Suprapubic skin (tissue), 4 donors: ENCODE data around the gene TBC1D16. TPM values are rescaled to one million over a fixed set of nuclear protein-coding genes. Genes with fewer than 3 reads are reported as not detected.

Source experiments
- DNase-seq, 2 donors: peaks; one replicate each; pipeline ENCODE4 v3.0.0-alpha.2; 2019; ENCODE audit warnings: low spot score in 2 of 2
- H3K27ac ChIP-seq: fragments of 200-600 bp; sonication (generic); one replicate; pipeline ENCODE4 v1.5.1; 2019
- H3K27me3 ChIP-seq: fragments of 200-600 bp; sonication (generic); one replicate; pipeline ENCODE4 v1.5.1; 2019
- H3K36me3 ChIP-seq: fragments of 200-600 bp; sonication (generic); one replicate; pipeline ENCODE4 v1.5.1; 2019
- H3K4me1 ChIP-seq: fragments of 200-600 bp; sonication (generic); one replicate; pipeline ENCODE4 v1.5.1; 2019
- H3K4me3 ChIP-seq: fragments of 200-600 bp; sonication (generic); one replicate; pipeline ENCODE4 v1.5.1; 2019; ENCODE audit warnings: mild to moderate bottlenecking
- H3K9me3 ChIP-seq: fragments of 200-600 bp; sonication (generic); one replicate; pipeline ENCODE4 v1.5.1; 2019
- EP300 ChIP-seq: sonication (generic); formaldehyde crosslinking; IDR thresholded peaks from one replicate; pipeline ENCODE4 v1.6.1; 2017; ENCODE audit warnings: antibody characterized with exemption
- POLR2A ChIP-seq, 2 donors: fragments of 450-650 bp; IDR thresholded peaks; one replicate each; pipeline ENCODE4 v1.6.1; 2017; ENCODE audit warnings: antibody characterized with exemption in 2 of 2, mild to moderate bottlenecking in 2 of 2, moderate library complexity in 2 of 2
- POLR2AphosphoS5 ChIP-seq, 3 donors: sonication (generic); formaldehyde crosslinking; IDR thresholded peaks; one replicate each; pipeline ENCODE4 v1.6.1; 2017; ENCODE audit warnings: antibody characterized with exemption in 3 of 3
- WGBS: methylation state at CpG from one replicate; pipeline ENCODE4 v1.1.5; 2018; 5-methylcytosine and 5-hydroxymethylcytosine counted together
- total RNA-seq, 4 donors: library from RNA; depleted of rRNA; stranded (reverse); fragments of >200 nt; gene quantifications; one replicate each; pipeline ENCODE4 v1.1.0, GENCODE V29; 2016
- TF ChIP-seq, protein P1 (sequence below), 2 donors: fragments of 200-600 bp in 1 of 2; fragments of 450-650 bp in 1 of 2; sonication (generic) in 1 of 2; IDR thresholded peaks; one replicate each; pipeline ENCODE4 v1.5.1; 2016 to 2019; ENCODE audit warnings: antibody characterized with exemption in 2 of 2, mild to moderate bottlenecking in 1 of 2, moderate library complexity in 1 of 2

The TBC1D16 gene
- total RNA-seq, 4 donors from 2014 or later = 18.6 to 33.6 (median 22.7) TPM

GRCh38 chr17:79932451-79933306 lies 103.0 kb downstream of the TBC1D16 start:
- no peak overlapping the region for H3K27ac ChIP-seq
- H3K4me1 ChIP-seq = peaks cover 34% of the 10 kb centered on the region
- H3K4me3 ChIP-seq = no peak overlapping the region
- H3K9me3 ChIP-seq = no peaks in the 10 kb centered on the region
- 51% methylated on average over 10 of the region's 10 CpGs for whole genome bisulfite sequencing
- peaks cover 54% of the 10 kb centered on the region for H3K27me3 ChIP-seq
- DNase-seq = no peak
- H3K36me3 ChIP-seq = no peaks in the 10 kb centered on the region
- no peak for TF ChIP-seq POLR2A (IDR thresholded peaks at IDR 0.05)
- TF ChIP-seq POLR2AphosphoS5 (IDR thresholded peaks at IDR 0.05) = no peak
- no peak for TF ChIP-seq EP300
- TF ChIP-seq, protein P1, sequence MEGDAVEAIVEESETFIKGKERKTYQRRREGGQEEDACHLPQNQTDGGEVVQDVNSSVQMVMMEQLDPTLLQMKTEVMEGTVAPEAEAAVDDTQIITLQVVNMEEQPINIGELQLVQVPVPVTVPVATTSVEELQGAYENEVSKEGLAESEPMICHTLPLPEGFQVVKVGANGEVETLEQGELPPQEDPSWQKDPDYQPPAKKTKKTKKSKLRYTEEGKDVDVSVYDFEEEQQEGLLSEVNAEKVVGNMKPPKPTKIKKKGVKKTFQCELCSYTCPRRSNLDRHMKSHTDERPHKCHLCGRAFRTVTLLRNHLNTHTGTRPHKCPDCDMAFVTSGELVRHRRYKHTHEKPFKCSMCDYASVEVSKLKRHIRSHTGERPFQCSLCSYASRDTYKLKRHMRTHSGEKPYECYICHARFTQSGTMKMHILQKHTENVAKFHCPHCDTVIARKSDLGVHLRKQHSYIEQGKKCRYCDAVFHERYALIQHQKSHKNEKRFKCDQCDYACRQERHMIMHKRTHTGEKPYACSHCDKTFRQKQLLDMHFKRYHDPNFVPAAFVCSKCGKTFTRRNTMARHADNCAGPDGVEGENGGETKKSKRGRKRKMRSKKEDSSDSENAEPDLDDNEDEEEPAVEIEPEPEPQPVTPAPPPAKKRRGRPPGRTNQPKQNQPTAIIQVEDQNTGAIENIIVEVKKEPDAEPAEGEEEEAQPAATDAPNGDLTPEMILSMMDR (IDR thresholded peaks at IDR 0.05) = no peak

DNA sequence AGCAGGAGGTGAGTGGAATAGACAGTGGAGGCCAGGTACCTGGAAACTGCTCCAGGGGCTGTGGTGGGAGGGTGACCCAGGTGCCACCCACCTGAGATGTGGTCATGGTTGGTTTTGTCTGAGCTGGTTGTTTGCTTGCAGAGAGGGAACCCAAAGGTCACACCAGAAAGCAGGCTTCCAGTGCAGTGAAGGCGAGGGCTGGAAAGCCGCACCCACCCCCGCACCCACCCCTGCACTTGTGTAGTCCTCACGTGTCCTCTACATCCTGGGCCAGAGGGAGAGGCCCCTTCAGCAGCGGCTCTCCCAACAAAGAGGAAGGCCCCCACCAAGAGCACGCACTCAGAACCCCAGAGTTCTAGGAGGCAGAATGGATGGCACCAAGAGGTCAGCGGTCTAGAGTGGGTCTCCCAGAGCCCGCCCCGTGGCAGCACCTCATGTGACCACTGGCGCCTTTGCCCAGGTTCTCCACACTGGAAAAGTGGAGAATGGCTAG lies 103.8 kb downstream of the TBC1D16 start:
- H3K27ac ChIP-seq = no peak overlapping the region
- no peaks in the 10 kb centered on the region for H3K9me3 ChIP-seq
- TF ChIP-seq POLR2AphosphoS5 (IDR thresholded peaks at IDR 0.05) (no peak), EP300 (no peak), POLR2A (IDR thresholded peaks at IDR 0.05) (no peak)
- TF ChIP-seq, protein P1 (IDR thresholded peaks at IDR 0.05) = no peak
- DNase-seq = no peak
- H3K36me3 ChIP-seq = no peaks in the 10 kb centered on the region
- H3K4me1 ChIP-seq = peaks cover 26% of the 10 kb centered on the region
- peaks cover 55% of the 10 kb centered on the region for H3K27me3 ChIP-seq
- no peak overlapping the region for H3K4me3 ChIP-seq
- WGBS = 76% methylated on average over 5 of the region's 10 CpGs

DNA sequence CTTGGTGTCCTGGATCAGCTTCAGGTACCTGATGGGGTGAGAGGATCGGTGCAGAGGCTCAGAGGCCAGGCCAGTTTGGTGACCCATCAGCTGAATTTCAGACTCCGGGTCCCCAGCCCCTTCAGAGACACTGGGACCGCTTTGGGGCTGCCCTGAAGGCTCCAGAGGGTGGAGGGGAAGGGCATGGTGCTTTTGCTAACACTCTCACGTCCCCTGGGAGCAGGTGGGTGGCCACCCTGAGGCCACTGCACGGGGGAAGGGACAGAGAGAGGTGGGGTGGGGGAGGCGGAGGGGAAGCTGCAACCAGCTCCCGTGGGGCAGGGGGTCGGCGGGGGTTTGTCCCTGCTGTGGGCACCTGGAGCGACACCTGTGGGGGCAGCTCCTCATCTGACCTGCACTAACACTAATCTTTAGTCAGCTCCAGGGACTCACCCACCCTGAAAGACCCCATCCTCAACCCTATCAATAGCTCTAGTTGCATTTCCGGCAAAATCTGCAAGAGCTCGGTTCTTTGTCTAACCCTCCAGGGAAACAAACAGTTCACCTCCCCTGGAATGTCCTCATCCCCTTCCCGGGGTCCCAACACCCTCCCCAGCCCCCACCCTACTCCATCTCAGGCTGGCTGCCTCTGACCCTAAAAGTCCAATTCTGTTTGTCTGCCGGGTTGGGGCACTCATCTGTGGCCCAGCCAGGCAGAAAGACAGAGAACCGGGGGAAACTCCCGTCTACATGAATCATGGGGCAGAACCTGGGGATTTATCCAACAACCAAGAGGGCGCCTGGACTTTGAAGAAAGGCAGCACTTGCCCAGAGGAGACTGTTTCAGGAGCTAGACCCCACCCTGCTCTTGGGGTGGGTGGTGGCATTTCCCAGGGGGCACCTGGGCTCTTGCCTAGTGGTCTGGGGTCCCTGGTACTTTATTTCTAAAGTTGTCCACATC lies 104.5 kb downstream of the TBC1D16 start:
- Histone ChIP-seq H3K9me3 (no peaks in the 10 kb centered on the region), H3K36me3 (no peaks in the 10 kb centered on the region), H3K4me3 (no peak overlapping the region), H3K27ac (no peak overlapping the region), H3K4me1 (peaks cover 23% of the 10 kb centered on the region), H3K27me3 (peaks cover 62% of the 10 kb centered on the region)
- no peak for DNase-seq
- TF ChIP-seq, protein P1 (IDR thresholded peaks at IDR 0.05) = no peak
- no peak for TF ChIP-seq POLR2AphosphoS5 (IDR thresholded peaks at IDR 0.05)
- no peak for TF ChIP-seq POLR2A (IDR thresholded peaks at IDR 0.05)
- TF ChIP-seq EP300 = no peak
- 16% methylated on average over 7 of the region's 17 CpGs for WGBS

DNA sequence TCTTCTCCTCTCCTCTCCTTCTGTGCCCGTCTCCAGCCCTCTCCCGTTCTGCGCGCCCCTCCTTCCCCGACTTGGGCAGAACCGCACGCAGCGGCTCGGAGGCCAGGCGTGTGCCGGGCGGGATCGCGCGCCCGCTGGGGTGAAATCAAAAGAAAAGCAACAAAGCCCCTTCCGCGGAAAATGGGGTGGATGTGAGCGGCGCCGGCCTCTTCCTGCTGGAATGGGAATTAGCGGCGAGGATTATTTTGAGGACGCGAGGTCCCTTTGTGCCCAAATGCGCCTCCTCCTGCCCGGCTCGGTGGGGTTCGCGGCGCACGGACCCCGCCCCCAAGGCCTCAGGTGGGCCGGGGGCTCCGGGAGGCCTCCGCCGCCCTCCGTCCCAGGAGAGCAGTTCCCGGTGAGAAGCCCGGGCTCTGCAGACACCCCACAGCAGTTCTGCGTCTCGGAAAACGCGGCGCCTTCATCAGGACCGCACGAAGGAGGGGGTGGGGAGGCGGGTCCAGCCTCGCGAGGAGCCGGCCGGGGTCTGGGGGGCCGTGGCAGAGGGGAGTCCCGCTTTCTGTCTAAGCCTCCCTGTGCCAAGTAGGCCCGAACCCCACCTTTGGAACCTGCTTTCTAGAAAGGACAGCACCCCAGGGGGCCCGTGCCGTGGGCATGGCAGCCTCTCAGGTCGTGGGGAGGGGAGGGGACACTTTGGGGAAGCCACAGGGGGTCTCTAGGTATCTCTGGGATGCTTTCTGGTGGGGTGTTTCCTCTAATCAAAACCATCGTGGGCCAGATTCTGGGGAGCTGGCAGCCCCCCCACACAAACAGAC lies 105.4 kb downstream of the TBC1D16 start:
- no peak for DNase-seq
- 2% methylated on average over 32 of the region's 59 CpGs for WGBS
- Histone ChIP-seq H3K4me3 (peak overlapping the region; percentile 33), H3K27me3 (peaks cover 66% of the 10 kb centered on the region), H3K4me1 (peaks cover 23% of the 10 kb centered on the region), H3K27ac (no peak overlapping the region), H3K36me3 (no peaks in the 10 kb centered on the region), H3K9me3 (no peaks in the 10 kb centered on the region)
- TF ChIP-seq POLR2A (IDR thresholded peaks at IDR 0.05) (no peak), POLR2AphosphoS5 (IDR thresholded peaks at IDR 0.05) (no peak), EP300 (no peak)
- TF ChIP-seq, protein P1 (IDR thresholded peaks at IDR 0.05) = no peak
